HEK293T (cell line): Measurements from ENCODE around the gene IL6.
"Not testable (repeated sequence)": the region's sequence is repeated elsewhere in the genome, so short reads cannot be mapped to it uniquely, and the experiment has no call there.

Source experiments
- CTCF ChIA-PET: fragments of 350-600 bp; formaldehyde crosslinking; extraction: SDS; loops from one replicate; lab custom pipeline; 2021; ENCODE audit warnings: antibody characterized with exemption, inconsistent platforms; lab: Yijun Ruan, JAX
- POLR2A ChIA-PET: fragments of 350-600 bp; formaldehyde crosslinking; extraction: SDS; loops from one replicate; lab custom pipeline; 2020; ENCODE audit warnings: antibody characterized with exemption, inconsistent platforms; lab: Yijun Ruan, JAX
- DNase-seq: peaks from one replicate; pipeline ENCODE4 v3.0.0; 2012; ENCODE audit warnings: mixed read lengths; ENCODE audit errors: extremely low spot score
- ARNT ChIP-seq: fragments of 450-650 bp; IDR thresholded peaks from 2 replicates; pipeline ENCODE4 v1.6.1; 2017; ENCODE audit warnings: mild to moderate bottlenecking
- BHLHE40 ChIP-seq: fragments of 450-650 bp; IDR thresholded peaks from 2 replicates; pipeline ENCODE4 v1.6.1; 2016; ENCODE audit warnings: mild to moderate bottlenecking, moderate library complexity, borderline replicate concordance
- CTBP1 ChIP-seq: fragments of 450-650 bp; IDR thresholded peaks from 2 replicates; pipeline ENCODE4 v1.6.1; 2016; ENCODE audit warnings: borderline replicate concordance
- ELF4 ChIP-seq: fragments of 450-650 bp; IDR thresholded peaks from 2 replicates; pipeline ENCODE4 v1.6.1; 2017; ENCODE audit warnings: antibody characterized with exemption
- FOXA1 ChIP-seq: fragments of 450-650 bp; IDR thresholded peaks from 2 replicates; pipeline ENCODE4 v1.6.1; 2016; ENCODE audit warnings: mild to moderate bottlenecking
- FOXK2 ChIP-seq: fragments of 450-650 bp; IDR thresholded peaks from 2 replicates; pipeline ENCODE4 v1.6.1; 2016; ENCODE audit warnings: mild to moderate bottlenecking
- FOXM1 ChIP-seq: fragments of 450-650 bp; IDR thresholded peaks from 2 replicates; pipeline ENCODE4 v1.6.1; 2017; ENCODE audit warnings: mild to moderate bottlenecking, borderline replicate concordance
- HDGF ChIP-seq: fragments of 450-650 bp; IDR thresholded peaks from 2 replicates; pipeline ENCODE4 v1.6.1; 2017; ENCODE audit warnings: antibody characterized with exemption, borderline replicate concordance
- L3MBTL2 ChIP-seq: fragments of 450-650 bp; conservative IDR thresholded peaks from 2 replicates; pipeline ENCODE4 v1.6.1; 2016; ENCODE audit warnings: mild to moderate bottlenecking
- LEF1 ChIP-seq: fragments of 450-650 bp; IDR thresholded peaks from 2 replicates; pipeline ENCODE4 v1.6.1; 2017; ENCODE audit warnings: mild to moderate bottlenecking, borderline replicate concordance
- NFRKB ChIP-seq: fragments of 450-650 bp; IDR thresholded peaks from 2 replicates; pipeline ENCODE4 v1.6.1; 2016; ENCODE audit warnings: mild to moderate bottlenecking, moderate library complexity
- SP1 ChIP-seq: fragments of 450-650 bp; IDR thresholded peaks from 2 replicates; pipeline ENCODE4 v1.6.1; 2017
- SUZ12 ChIP-seq: fragments of 450-650 bp; IDR thresholded peaks from 2 replicates; pipeline ENCODE4 v1.6.1; 2016; ENCODE audit warnings: mild to moderate bottlenecking
- TARDBP ChIP-seq: fragments of 450-650 bp; IDR thresholded peaks from 2 replicates; pipeline ENCODE4 v1.6.1; 2016
- ZNF384 ChIP-seq: fragments of 450-650 bp; IDR thresholded peaks from 2 replicates; pipeline ENCODE4 v1.6.1; 2016
- TF ChIP-seq, protein P1 (sequence below): fragments of 450-650 bp; IDR thresholded peaks from 2 replicates; pipeline ENCODE4 v1.6.1; 2016

Gene IL6

DNA sequence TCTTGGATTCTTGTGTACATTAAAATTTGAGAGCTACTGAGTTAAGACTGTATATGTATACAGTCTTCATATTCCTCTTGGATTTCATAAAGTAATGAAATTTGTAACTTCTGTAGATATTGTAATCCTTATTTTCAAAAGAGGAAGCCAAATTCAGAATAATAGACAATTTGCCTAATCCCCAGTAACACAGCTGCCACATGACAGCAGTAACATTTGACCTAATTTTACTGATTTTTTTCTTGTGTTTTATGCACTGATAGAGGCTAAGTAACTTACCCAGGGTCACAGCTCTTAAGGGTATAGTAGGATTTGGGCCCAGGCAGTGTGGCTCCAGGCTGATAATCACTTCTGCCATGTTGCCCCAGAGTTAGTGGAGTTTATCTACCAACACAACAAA is 40.4 kb upstream of the IL6 start:
- DNase-seq = no peak
- ChIA-PET CTCF (no interaction called here), POLR2A (no interaction called here)
- no peak for TF ChIP-seq SP1
- no peak for TF ChIP-seq ELF4
- no peak for TF ChIP-seq ARNT
- no peak for TF ChIP-seq NFRKB
- no peak for TF ChIP-seq CTBP1
- TF ChIP-seq FOXK2 = no peak
- TF ChIP-seq, protein P1, sequence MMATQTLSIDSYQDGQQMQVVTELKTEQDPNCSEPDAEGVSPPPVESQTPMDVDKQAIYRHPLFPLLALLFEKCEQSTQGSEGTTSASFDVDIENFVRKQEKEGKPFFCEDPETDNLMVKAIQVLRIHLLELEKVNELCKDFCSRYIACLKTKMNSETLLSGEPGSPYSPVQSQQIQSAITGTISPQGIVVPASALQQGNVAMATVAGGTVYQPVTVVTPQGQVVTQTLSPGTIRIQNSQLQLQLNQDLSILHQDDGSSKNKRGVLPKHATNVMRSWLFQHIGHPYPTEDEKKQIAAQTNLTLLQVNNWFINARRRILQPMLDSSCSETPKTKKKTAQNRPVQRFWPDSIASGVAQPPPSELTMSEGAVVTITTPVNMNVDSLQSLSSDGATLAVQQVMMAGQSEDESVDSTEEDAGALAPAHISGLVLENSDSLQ = no peak
- no peak for TF ChIP-seq HDGF
- TF ChIP-seq BHLHE40 = no peak
- no peak for TF ChIP-seq ZNF384
- TF ChIP-seq SUZ12 = no peak
- no peak for TF ChIP-seq FOXM1
- TF ChIP-seq FOXA1 = no peak
- TF ChIP-seq L3MBTL2 = no peak
- no peak for TF ChIP-seq LEF1
- TF ChIP-seq TARDBP = no peak

DNA sequence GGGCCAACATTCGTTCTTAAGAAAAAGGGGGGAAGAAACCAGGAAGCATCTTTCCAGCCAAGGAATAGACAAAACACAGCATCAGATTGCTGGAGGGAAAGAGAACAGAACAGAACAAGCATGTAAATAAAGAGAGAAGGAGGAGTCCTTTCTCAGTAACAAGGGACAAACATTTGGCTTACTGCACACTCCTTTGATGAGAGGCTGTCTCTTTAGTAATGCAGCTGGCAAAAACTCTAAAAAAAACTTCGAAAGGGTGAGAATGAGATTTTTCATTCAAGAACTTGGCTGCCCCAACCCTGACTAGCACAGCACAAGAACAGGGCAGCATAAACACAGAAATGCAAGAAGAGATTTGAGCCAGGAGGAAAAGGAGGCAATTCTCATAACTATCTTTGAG is 38.9 kb upstream of the IL6 start:
- ChIA-PET POLR2A (interaction anchor here (1.0 kb wide), 1 partner anchor 844 kb away, joined by 3 read pairs; the partner anchor contains the start of gene TRA2A), CTCF (no interaction called here)
- DNase-seq = no peak
- TF ChIP-seq LEF1 = no peak
- TF ChIP-seq TARDBP = no peak
- TF ChIP-seq FOXM1 = no peak
- TF ChIP-seq ARNT = no peak

DNA sequence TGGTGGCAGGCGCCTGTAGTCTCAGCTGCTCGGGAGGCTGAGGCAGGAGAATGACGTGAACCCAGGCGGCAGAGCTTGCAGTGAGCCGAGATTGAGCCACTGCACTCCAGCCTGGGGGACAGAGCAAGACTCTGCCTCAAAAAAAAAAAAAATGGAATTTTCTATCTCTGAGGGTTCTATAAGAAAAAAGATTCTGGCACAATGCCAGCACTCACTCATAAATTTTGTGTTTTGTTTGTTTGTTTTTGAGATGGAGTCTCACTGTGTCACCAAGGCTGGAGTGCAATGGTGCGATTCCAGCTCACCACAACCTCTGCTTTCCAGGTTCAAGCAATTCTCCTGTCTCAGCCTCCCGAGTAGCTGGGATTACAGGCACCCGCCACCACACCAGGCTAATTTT is 38.1 kb upstream of the IL6 start:
- DNase-seq, POLR2A ChIA-PET: not testable (repeated sequence)
- CTCF ChIA-PET = interaction anchor here (0.6 kb wide), 1 partner anchor 166 kb away, joined by 3 read pairs; no protein-coding TSS in a partner anchor

DNA sequence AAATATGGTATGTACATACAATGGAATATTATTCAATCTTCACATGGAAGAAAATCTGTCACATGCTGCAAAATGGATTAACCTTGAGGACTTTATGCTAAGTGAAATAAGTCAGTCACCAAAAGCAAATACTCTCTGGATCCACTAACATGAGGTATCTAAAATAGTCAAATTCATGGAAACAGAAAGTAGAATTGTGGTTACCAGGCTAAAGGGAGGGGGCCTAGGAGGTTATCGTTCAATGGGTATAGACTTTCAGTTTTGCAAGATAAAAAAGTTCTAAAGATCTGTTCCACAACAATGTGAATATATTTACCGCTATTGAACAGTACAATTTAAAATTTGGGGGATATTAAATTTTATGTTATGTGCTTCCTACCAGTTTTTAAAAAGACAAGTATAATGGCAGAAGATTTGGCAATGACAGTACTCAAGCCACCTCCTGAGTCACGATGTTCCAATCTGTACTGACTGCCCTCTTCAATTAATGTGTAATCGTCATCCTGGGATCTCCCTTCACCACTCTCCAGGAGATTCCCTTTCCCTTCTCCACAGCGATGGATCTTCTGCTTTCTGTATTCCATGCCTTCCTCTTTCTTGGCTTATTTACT is 32.3 kb upstream of the IL6 start:
- POLR2A ChIA-PET = no interaction called here
- TF ChIP-seq FOXM1 = no peak
- TF ChIP-seq ELF4 = no peak
- TF ChIP-seq BHLHE40 = no peak
- TF ChIP-seq HDGF = no peak
- no peak for TF ChIP-seq TARDBP
- no peak for TF ChIP-seq FOXA1
- TF ChIP-seq L3MBTL2 = no peak
- TF ChIP-seq SP1 = no peak
- no peak for TF ChIP-seq ARNT
- TF ChIP-seq LEF1 = no peak
- no peak for TF ChIP-seq CTBP1
- TF ChIP-seq, protein P1 = no peak
- CTCF ChIA-PET = no interaction called here
- no peak for DNase-seq

DNA sequence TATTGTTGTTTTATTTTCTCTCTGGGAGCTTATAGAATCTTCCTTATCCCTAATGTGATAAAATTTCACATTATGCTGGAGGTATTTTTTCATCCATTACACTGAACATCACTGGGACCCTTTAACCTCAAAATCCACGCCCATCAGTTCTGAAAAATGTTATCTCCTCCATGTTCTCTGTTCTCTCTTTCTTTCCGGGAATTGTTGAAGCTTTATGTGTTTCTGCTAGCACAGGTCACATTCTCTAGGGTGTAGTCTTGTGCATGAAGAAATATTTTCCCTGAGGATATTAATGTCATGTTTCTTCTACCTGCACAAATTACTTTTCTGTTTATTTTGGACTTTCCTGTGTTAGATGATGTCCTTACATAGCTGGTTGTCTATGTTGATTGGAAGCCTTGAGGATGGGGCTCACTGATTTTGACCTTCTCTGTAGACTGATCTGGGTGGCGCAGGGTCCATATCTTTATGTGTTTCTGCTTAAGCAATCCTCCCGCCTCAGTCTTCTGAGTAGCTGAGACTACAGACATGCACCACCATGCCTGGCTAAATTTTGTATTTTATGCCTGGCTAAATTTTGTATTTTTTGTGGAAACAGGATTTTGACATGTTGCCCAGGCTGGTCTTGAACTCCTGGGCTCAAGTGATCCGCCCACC is 31.4 kb upstream of the IL6 start:
- POLR2A ChIA-PET = no interaction called here
- TF ChIP-seq BHLHE40 (no peak), ZNF384 (no peak), ARNT (no peak), HDGF (no peak), FOXM1 (no peak), NFRKB (no peak), L3MBTL2 (no peak), LEF1 (no peak), FOXK2 (no peak), SP1 (no peak), SUZ12 (no peak), TARDBP (no peak), FOXA1 (no peak), CTBP1 (no peak), ELF4 (no peak)
- TF ChIP-seq, protein P1 = no peak
- DNase-seq = no peak
- CTCF ChIA-PET = interaction anchor here (0.6 to 1.0 kb wide), 2 partner anchors 87 to 152 kb away, joined by 3 read pairs; no protein-coding TSS in a partner anchor

DNA sequence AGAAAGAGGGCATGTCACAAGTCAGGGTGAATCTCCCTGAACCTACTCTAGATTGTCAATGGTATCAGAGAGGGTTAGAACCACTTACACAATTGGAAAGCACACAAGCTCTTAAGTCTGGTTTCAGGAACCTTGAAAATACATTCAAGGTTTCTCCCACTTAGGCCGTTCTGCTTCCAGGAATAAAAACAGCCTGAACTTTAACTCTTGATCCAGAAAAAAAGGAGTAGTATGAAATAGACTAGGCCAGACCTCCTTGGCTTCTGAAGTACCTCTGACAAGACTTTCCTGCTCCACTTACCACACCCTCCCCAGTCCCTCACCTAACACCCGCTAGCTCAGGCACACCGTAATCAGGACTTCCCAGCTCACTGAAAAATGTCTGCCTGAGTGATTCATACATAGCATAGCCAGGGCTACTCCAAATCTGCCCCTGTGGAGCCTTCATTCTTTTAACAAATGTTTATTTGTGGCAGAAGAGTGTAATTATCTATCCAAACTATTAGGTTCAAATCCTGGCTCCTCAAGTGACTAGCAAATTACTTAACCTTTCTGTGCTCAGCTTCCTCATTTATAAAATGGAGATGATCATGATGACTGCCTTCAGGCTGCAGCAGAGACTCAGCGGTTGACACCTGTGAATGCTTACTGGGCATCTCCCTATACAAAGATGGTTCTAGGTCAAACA is 30.3 kb upstream of the IL6 start:
- no peak for DNase-seq
- no peak for TF ChIP-seq ARNT
- CTCF ChIA-PET = interaction anchor here (1.0 kb wide), 1 partner anchor 86 kb away, joined by 3 read pairs; no protein-coding TSS in a partner anchor
- POLR2A ChIA-PET = no interaction called here
